Panc1 (cell line): ENCODE results near the gene HOXC11.

Experiments used
- CTCF ChIP-seq: fragments of 450-650 bp; IDR thresholded peaks from 2 replicates; pipeline ENCODE4 v1.5.1; 2017; ENCODE audit warnings: mild to moderate bottlenecking
- POLR2AphosphoS5 ChIP-seq: IDR thresholded peaks from 2 replicates; pipeline ENCODE4 v1.6.1; 2012; ENCODE audit warnings: mild to moderate bottlenecking, low read depth, low read length, moderate library complexity

GRCh38 chr12:53994264-53995001 lies 21.5 kb downstream of the HOXC11 start:
- no peak for TF ChIP-seq CTCF
- no peak for TF ChIP-seq POLR2AphosphoS5
